Thoracic aorta (tissue), 2 donors: ENCODE results near the gene PUM2. TPM values are rescaled to one million over a fixed set of nuclear protein-coding genes. Genes with fewer than 3 reads are reported as not detected.

Source experiments
- ATAC-seq: fragments of 150-250 bp; one replicate; pipeline ENCODE4 v1.8.0; 2017; ENCODE audit warnings: low read depth; ENCODE audit not compliant: insufficient number of reproducible peaks, low FRiP score
- DNase-seq: peaks from one replicate; pipeline ENCODE4 v3.0.0-alpha.2; 2020; ENCODE audit warnings: low spot score
- H3K27ac ChIP-seq, 2 donors: fragments of 200-600 bp; sonication (generic); 1 replicate in 1 of 2; 2 replicates in 1 of 2; pipeline ENCODE4 v1.5.1; 2016; ENCODE audit warnings: mild to moderate bottlenecking in 2 of 2, moderate library complexity in 2 of 2
- H3K27me3 ChIP-seq: fragments of 200-600 bp; sonication (generic); replicated peaks from 2 replicates; pipeline ENCODE4 v1.6.0; 2016; ENCODE audit warnings: mild to moderate bottlenecking; ENCODE audit not compliant: insufficient read depth
- H3K36me3 ChIP-seq: fragments of 200-600 bp; sonication (generic); one replicate; pipeline ENCODE4 v1.5.1; 2016
- H3K4me1 ChIP-seq, 2 donors: fragments of 200-600 bp; sonication (generic); 1 replicate in 1 of 2; 2 replicates in 1 of 2; pipeline versions ENCODE4 v1.5.1 to v1.6.0; 2016; ENCODE audit warnings: low read depth in 2 of 2, mild to moderate bottlenecking in 1 of 2; ENCODE audit not compliant: control insufficient read depth in 1 of 2
- H3K4me3 ChIP-seq: fragments of 200-600 bp; sonication (generic); 2 replicates; pipeline ENCODE4 v1.5.1; 2016; ENCODE audit warnings: mild to moderate bottlenecking
- H3K9me3 ChIP-seq: fragments of 200-600 bp; sonication (generic); 2 replicates; pipeline ENCODE4 v1.5.1; 2016
- total RNA-seq, 2 donors: library from RNA; depleted of rRNA; stranded (reverse); fragments of >200 nt; gene quantifications; one replicate each; pipeline versions ENCODE4 v1.1.0 to v1.2.3, GENCODE V29; 2016
- TF ChIP-seq, protein P1 (sequence below): fragments of 200-600 bp; sonication (generic); IDR thresholded peaks from one replicate; pipeline ENCODE4 v1.5.1; 2019; ENCODE audit warnings: antibody characterized with exemption

Gene PUM2
- total RNA-seq, 2 donors from 2014 or later = 45.4 to 88.7 TPM

GRCh38 chr2:20303966-20304365, 46.7 kb downstream of the PUM2 start:
- H3K36me3 ChIP-seq = peaks cover 20% of the 10 kb centered on the region
- ATAC-seq = no peak
- TF ChIP-seq, protein P1, sequence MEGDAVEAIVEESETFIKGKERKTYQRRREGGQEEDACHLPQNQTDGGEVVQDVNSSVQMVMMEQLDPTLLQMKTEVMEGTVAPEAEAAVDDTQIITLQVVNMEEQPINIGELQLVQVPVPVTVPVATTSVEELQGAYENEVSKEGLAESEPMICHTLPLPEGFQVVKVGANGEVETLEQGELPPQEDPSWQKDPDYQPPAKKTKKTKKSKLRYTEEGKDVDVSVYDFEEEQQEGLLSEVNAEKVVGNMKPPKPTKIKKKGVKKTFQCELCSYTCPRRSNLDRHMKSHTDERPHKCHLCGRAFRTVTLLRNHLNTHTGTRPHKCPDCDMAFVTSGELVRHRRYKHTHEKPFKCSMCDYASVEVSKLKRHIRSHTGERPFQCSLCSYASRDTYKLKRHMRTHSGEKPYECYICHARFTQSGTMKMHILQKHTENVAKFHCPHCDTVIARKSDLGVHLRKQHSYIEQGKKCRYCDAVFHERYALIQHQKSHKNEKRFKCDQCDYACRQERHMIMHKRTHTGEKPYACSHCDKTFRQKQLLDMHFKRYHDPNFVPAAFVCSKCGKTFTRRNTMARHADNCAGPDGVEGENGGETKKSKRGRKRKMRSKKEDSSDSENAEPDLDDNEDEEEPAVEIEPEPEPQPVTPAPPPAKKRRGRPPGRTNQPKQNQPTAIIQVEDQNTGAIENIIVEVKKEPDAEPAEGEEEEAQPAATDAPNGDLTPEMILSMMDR = no peak

GRCh38 chr2:20302019-20302418, 48.6 kb downstream of the PUM2 start:
- no peaks in the 10 kb centered on the region for H3K9me3 ChIP-seq
- H3K27ac ChIP-seq = no peak overlapping the region
- ATAC-seq (no peak), DNase-seq (no peak)
- peaks cover 17% of the 10 kb centered on the region for H3K36me3 ChIP-seq
- H3K4me3 ChIP-seq = no peak overlapping the region
- no peaks in the 10 kb centered on the region for H3K27me3 ChIP-seq
- TF ChIP-seq, protein P1 = no peak
- peaks cover 6 to 11% of the 10 kb centered on the region in 2 donors for H3K4me1 ChIP-seq

More at GRCh38 chr2:20303966-20304365, 46.7 kb downstream of the PUM2 start:
- Histone ChIP-seq H3K27ac (no peak overlapping the region), H3K9me3 (no peaks in the 10 kb centered on the region), H3K27me3 (no peaks in the 10 kb centered on the region), H3K4me3 (no peak overlapping the region), H3K4me1 (peaks cover 6 to 11% of the 10 kb centered on the region in 2 donors)
- DNase-seq = no peak

- H3K4me1 ChIP-seq = peaks cover 6 to 11% of the 10 kb centered on the region in 2 donors
- H3K36me3 ChIP-seq = peaks cover 17% of the 10 kb centered on the region
- no peak overlapping the region for H3K4me3 ChIP-seq
- DNase-seq (no peak), ATAC-seq (no peak)
- H3K9me3 ChIP-seq = no peaks in the 10 kb centered on the region
- H3K27ac ChIP-seq = no peak overlapping the region
- TF ChIP-seq, protein P1 = no peak
- H3K27me3 ChIP-seq = no peaks in the 10 kb centered on the region
These were observed 50.0 kb downstream of the PUM2 start for GRCh38 chr2:20300656-20301055.

DNA sequence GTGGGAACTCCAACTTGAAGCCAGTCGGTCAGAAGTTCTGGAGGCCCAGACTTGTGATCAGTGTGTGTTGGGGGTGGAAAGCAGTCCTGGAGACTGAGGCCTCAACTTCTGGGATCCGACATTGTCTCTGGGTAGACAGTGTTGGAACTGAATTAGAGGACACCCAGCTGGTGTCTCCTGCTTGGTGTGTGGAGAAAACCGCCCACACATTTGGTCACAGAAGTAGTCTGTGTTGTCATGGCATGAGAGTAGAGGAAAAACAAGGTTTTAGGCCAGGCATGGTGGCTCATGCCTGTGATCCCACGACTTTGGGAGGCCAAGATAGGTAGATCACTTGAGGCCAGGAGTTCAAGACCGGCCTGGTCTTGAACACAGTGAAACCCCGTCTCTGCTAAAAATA, 51.5 kb downstream of the PUM2 start:
- H3K36me3 ChIP-seq = peaks cover 19% of the 10 kb centered on the region
- DNase-seq = no peak
- H3K4me3 ChIP-seq = no peak overlapping the region
- no peak for ATAC-seq
- no peaks in the 10 kb centered on the region for H3K27me3 ChIP-seq
- H3K4me1 ChIP-seq = peaks cover 6 to 11% of the 10 kb centered on the region in 2 donors
- TF ChIP-seq, protein P1 = no peak
- no peaks in the 10 kb centered on the region for H3K9me3 ChIP-seq
- H3K27ac ChIP-seq = no peak overlapping the region

DNA sequence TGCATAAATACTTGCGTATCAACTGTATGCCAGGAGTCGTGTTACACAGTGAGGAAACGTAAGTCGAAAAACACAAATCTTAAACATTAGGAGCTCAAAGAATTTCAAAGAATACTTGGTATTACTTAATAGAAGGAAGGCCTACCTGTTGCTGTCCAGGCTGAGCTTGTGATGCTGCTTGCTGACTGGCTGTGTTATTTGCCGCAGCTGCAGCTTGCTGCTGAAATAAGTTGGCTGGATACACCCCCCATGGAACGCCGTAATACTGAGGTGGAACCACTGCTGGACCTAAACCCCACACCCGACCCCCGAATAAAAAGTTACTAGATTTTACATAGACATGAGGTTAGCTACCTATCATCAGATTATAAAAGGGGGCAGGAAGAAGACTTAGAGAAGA, 56.4 kb downstream of the PUM2 start:
- Histone ChIP-seq H3K27me3 (no peaks in the 10 kb centered on the region), H3K36me3 (peaks cover 14% of the 10 kb centered on the region), H3K4me3 (no peak overlapping the region), H3K27ac (no peak overlapping the region), H3K4me1 (no peaks in the 10 kb centered on the region), H3K9me3 (no peaks in the 10 kb centered on the region)
- TF ChIP-seq, protein P1 = no peak
- no peak for DNase-seq
- no peak for ATAC-seq
